Measurements from ENCODE around the gene RNF180. TPM values are rescaled to one million over a fixed set of nuclear protein-coding genes. Genes with fewer than 3 reads are reported as not detected.

RNF180 gene
- total RNA-seq, 4 donors from 2014 or later, result 1.9 to 8.0 (median 3.2) TPM

- in situ Hi-C loops (cut with MboI; ENCODE audit: low pct_ligation_motif_present in 1 of 4, low pct_unique_long_range_greater_than_20kb in 1 of 4, low sequenced_read_pairs in 3 of 4), result no loop called here
- Histone ChIP-seq H3K4me3 (no peak overlapping the region), H3K36me3 (no peaks in the 10 kb centered on the region), H3K9me3 (no peaks in the 10 kb centered on the region), H3K27me3 (no peaks in the 10 kb centered on the region), H3K4me1 (no peaks in the 10 kb centered on the region), H3K27ac (no peak overlapping the region)
- intact Hi-C loops (cut with DNase I; ENCODE audit: low total_unique reads), result no loop called here
- 100% methylated on average over 1 of the region's 1 CpG; no CpG with 5 or more reads in 1 of the 2 donors for WGBS, 2 donors (ENCODE audit: low coverage in 1 of 2)
- TF ChIP-seq POLR2A (IDR thresholded peaks at IDR 0.05) (no peak), POLR2AphosphoS5 (IDR thresholded peaks at IDR 0.05) (no peak), CTCF (IDR thresholded peaks at IDR 0.05) (no peak), EP300 (IDR thresholded peaks at IDR 0.05; ENCODE audit: low read depth) (no peak)
- no peak for DNase-seq
Measured at GRCh38 chr5:64295101-64295500, 129.5 kb downstream of the RNF180 start.

GRCh38 chr5:64298586-64298985 is 132.9 kb downstream of the RNF180 start:
- TF ChIP-seq CTCF (IDR thresholded peaks at IDR 0.05) (no peak), POLR2A (IDR thresholded peaks at IDR 0.05) (no peak), EP300 (IDR thresholded peaks at IDR 0.05; ENCODE audit: low read depth) (no peak), POLR2AphosphoS5 (IDR thresholded peaks at IDR 0.05) (no peak)
- Histone ChIP-seq H3K4me1 (no peaks in the 10 kb centered on the region), H3K36me3 (no peaks in the 10 kb centered on the region), H3K9me3 (no peaks in the 10 kb centered on the region), H3K4me3 (no peak overlapping the region), H3K27ac (no peak overlapping the region), H3K27me3 (no peaks in the 10 kb centered on the region)
- intact Hi-C loops (cut with DNase I; ENCODE audit: low total_unique reads) (no loop called here), in situ Hi-C loops (cut with MboI; ENCODE audit: low pct_ligation_motif_present in 1 of 4, low pct_unique_long_range_greater_than_20kb in 1 of 4, low sequenced_read_pairs in 3 of 4) (no loop called here)
- no peak for DNase-seq
- 67 to 77% methylated on average over 1 of the region's 1 CpG for WGBS, 2 donors (ENCODE audit: low coverage in 1 of 2)

GRCh38 chr5:64299805-64300204 is 134.2 kb downstream of the RNF180 start:
- Histone ChIP-seq H3K4me3 (no peak overlapping the region), H3K4me1 (no peaks in the 10 kb centered on the region), H3K27ac (no peak overlapping the region), H3K9me3 (no peaks in the 10 kb centered on the region), H3K36me3 (no peaks in the 10 kb centered on the region), H3K27me3 (no peaks in the 10 kb centered on the region)
- intact Hi-C loops (cut with DNase I; ENCODE audit: low total_unique reads) (no loop called here), in situ Hi-C loops (cut with MboI; ENCODE audit: low pct_ligation_motif_present in 1 of 4, low pct_unique_long_range_greater_than_20kb in 1 of 4, low sequenced_read_pairs in 3 of 4) (no loop called here)
- no peak for TF ChIP-seq CTCF (IDR thresholded peaks at IDR 0.05)
- TF ChIP-seq POLR2AphosphoS5 (IDR thresholded peaks at IDR 0.05), result no peak
- no peak for TF ChIP-seq EP300 (IDR thresholded peaks at IDR 0.05; ENCODE audit: low read depth)
- TF ChIP-seq POLR2A (IDR thresholded peaks at IDR 0.05), result no peak
- DNase-seq, result no peak
- WGBS, 2 donors (ENCODE audit: low coverage in 1 of 2), result 11 to 66% methylated on average over 1 to 2 of the region's 2 CpGs

- no peak for DNase-seq
- intact Hi-C loops (cut with DNase I; ENCODE audit: low total_unique reads) (no loop called here), in situ Hi-C loops (cut with MboI; ENCODE audit: low pct_ligation_motif_present in 1 of 4, low pct_unique_long_range_greater_than_20kb in 1 of 4, low sequenced_read_pairs in 3 of 4) (no loop called here)
- TF ChIP-seq POLR2A (IDR thresholded peaks at IDR 0.05) (no peak), POLR2AphosphoS5 (IDR thresholded peaks at IDR 0.05) (no peak), EP300 (IDR thresholded peaks at IDR 0.05; ENCODE audit: low read depth) (no peak), CTCF (IDR thresholded peaks at IDR 0.05) (no peak)
- Histone ChIP-seq H3K4me1 (no peaks in the 10 kb centered on the region), H3K27me3 (no peaks in the 10 kb centered on the region), H3K27ac (no peak overlapping the region), H3K36me3 (no peaks in the 10 kb centered on the region), H3K9me3 (no peaks in the 10 kb centered on the region), H3K4me3 (no peak overlapping the region)
Measured at GRCh38 chr5:64301566-64301965, 135.9 kb downstream of the RNF180 start.
